ENCODE measurements around the gene MYL3.

DNA sequence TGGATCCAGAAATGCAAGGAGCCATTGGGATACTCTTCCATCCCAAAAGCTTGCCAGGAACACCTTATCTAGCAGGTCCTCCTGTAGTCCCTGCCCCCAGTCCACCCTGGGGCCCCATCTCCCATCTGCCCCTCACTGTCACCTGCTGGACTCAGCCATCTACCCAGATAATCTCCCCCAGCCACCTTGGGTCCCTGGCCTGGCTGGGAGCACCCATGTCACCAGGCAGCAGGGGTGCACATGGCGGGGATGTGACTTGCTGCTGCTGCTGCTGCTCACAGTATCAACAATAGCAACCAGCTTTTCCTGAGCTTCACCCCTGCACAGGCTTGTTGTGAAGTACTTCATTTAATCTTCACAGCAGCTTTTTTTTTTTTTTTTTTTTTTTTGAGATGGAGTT, 26.9 kb upstream of the MYL3 start:
- TF ChIP-seq POLR2A (IDR thresholded peaks at IDR 0.05; ENCODE audit: low read length) (no peak), GATA1 (IDR thresholded peaks at IDR 0.05; ENCODE audit: low read depth, low read length) (no peak)

All from erythroblast (primary cell).